Measurements from ENCODE around the gene ARHGEF11.

Gene ARHGEF11

DNA sequence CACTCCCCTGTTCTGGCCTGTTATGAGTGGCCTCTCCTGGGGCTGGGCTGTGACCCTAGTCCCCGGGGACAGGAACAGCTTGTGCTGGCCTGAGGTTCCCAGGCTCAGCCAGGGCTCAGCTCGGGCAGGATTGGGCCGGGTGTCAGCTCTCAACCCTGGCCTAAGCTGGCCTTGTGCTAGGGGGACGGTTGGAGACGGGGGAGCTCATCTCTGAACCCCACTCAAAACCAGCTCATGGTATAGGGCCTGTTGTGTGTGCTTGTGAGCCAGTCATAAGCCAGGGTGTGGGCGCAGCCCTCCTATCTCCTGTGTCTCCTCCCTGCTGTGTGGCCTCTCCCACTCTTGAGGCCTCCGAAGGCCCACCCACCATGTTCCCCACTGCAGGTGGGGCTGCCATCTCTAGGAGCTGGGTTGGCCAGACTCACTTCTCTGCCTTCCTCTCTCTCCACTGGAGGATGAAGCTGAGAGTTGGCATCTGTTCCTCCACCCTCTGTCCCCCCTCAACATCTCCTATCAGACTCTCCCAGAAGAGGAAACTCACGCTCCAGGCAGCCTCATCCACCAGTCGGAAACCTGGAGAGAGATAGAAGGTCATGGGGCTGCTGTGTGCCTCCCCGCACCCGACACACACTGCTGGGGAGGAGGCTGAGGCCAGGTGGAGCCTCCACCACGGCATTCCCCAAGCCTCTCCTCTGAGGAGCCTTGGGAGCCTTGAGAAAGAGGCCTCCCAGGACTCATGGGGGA is 150.7 kb downstream of the ARHGEF11 start:
- DNase-seq (ENCODE audit: low spot score) = no peak

DNA sequence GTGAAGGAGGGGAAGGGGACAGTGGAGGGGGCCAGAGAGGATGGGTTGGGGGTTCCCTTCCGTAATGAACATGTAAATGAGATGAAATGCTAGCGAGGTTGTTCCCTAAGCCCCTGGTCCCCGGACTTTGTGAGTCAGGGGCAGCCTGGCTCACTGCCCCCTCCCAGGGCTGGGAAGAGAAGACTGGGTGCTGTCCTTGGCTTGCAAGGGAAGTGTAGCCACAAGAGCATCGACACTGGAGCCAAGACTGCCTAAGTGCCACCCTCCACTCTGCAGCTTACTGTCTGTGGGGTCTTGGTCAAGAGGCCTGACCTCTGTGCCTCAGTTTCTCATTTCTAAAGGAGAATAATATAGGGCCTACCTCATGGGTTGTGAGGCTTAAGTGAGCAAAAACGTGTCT is 151.5 kb downstream of the ARHGEF11 start:
- DNase-seq (ENCODE audit: low spot score) = no peak

DNA sequence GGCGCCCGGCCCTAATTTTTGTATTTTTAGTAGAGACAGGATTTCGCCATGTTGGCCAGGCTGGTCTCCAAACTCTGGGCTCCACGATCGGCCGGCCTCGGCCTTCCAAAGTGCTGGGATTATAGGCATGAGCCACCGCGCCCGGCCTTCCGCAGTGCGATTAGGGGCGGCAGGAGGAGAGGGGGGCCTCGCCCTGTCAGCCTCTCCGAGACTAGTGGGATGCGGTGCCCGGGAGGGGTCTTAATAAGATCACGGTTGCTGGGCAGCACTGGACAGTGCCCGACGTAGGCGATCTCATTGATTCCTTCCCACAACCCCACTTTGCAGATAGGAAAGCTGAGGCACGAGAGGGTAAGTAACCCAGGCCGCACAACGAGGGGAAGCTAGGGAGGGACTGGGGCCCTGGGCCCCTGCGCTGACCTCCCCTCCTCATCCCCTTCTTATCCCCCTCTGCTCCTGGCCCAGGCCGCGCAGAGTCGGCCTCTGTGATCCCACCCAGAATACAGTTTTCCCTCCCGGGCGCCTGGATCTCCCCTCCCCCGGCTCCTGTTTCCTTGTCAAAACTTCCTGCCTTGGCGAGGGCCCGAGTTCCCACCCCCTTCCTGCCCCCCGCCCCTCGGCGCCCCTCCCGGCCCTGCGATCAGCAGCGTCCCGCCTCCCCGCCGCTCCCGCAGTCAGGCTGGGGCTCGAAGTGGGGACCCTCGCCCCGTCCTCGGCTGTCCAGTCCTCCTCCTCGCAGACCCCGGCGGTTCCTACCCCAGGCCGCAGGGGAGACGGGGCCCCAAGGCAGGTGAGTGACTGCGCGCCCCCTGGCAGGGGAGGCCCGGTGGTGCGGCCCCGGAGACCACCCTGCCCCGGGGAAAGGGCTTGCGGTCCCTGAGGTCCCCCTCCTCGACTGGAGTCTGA is 152.2 kb downstream of the ARHGEF11 start, which contains the start of gene PEAR1:
Gene PEAR1, plus strand, starts transcription at position 671 of the 906 bp plus-strand sequence. CDS start 10,209 bp downstream, outside the sequence.
- no peak for DNase-seq (ENCODE audit: low spot score)

DNA sequence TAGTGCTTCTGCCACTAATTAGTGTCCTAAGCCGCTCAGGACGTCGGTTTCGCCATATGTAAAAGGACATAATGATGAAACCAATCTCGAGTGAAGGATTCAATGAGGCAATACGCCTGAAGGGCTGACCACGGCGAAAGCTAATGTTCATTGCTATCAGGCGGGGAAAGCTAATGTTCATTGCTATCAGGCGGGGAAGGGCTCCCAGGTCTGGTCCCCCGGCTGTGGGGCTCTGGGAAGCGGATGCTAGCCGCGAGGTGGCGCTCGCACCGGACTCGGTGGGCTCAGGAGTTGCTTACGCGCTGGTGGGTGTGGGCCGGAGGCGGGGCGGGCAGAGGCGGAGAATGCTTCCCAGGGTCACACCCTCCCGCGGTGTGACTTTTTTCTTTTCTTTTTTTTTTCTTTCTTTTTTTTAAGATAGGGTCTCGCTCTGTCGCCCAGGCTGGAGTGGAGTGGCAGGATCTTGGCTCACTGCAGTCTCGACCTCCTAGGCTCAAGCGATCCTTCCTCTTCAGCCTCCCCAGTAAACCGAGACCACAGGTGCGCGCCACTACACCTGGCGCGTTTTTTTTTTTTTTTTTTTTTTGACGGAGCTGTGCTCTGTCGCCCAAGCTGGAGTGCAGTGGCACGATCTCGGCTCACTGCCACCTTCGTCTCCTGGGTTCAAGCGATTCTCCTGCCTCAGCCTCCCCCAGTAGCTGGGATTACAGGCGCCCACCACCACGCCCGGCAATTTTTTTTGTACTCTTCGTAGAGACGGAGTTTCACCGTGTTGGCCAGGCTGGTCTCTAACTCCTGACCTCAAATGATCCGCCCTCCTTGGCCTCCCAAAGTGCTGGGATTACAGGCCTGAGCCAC is 153.1 kb downstream of the ARHGEF11 start:
- DNase-seq (ENCODE audit: low spot score) = peak; percentile 56

DNA sequence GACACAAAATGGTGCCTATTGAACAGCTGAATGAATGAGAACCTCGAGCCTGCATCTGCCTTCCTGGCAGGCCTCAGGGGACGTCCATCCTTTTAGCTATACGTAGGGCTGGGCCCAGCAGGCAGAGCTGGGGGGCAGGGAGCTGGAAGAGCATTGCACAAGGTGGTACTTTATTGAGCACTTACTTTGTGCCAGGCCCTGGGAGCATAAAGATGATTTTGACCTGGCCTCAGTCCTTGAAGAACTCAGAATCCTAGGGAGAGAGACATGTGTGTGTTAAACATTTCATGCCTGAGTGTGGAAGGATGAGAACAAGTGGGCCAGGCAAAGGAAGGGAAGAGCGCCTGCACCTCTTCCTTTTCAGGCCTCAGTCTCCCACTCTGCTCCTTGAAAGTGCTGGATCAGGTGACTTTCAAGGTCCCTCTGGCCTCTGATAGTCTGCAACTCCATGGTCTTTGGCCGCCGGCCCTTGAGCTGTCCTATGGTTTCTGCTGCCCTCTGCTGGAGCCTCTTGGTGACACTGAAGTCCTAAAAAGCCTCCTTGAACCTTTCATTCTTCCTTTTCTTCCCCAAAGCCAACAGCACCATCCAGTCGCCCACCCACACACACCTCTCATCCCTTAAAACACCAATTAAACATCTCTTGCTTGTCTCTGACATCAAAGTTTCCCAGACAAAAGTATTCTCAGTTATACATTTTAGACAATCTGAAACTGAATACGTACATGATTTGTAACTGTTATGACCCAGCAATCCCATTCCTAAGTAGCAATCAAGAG is 155.6 kb downstream of the ARHGEF11 start:
- peak; percentile 89 for DNase-seq (ENCODE audit: low spot score)

DNA sequence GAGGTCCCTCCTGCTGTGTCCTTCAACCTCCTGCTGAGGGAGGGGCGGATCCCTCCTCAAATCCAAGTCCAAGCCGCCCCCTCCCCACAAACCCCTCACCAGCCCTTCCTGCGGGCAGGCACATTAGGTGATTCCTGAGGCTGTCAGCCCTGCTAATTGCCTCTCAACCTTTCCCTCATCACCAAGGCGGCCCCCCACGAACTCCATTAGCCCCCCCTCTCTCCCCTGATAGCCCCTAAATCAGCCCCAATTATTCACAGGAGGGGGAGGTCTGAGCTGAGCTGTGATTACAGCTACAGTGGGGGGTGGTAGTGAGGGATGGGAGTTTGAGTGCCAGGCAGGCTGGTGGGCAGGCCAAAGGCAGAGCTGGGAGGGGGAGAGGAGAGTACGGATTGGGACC is 157.8 kb downstream of the ARHGEF11 start:
- no peak for DNase-seq (ENCODE audit: low spot score)

DNA sequence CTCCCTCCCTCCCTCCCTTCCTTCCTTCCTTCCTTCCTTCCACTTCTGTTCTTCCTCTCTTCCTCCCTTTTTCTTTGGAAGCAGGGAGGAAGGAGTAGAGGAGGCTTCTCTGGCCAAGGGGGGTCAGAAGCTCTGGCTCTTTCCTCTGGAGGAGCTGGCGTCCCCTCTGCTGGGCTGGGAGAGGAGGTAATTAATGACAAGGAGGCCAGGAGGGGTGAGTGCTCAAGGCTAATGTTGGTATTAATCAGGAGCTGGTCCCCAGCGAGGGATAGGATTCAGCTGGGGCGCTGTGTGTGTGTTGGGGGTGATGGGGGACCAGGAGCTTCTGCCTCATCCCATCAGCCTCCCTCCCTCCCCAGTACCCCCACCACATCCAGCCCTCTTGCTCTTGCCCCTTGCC is 158.2 kb downstream of the ARHGEF11 start:
- DNase-seq (ENCODE audit: low spot score) = no peak

DNA sequence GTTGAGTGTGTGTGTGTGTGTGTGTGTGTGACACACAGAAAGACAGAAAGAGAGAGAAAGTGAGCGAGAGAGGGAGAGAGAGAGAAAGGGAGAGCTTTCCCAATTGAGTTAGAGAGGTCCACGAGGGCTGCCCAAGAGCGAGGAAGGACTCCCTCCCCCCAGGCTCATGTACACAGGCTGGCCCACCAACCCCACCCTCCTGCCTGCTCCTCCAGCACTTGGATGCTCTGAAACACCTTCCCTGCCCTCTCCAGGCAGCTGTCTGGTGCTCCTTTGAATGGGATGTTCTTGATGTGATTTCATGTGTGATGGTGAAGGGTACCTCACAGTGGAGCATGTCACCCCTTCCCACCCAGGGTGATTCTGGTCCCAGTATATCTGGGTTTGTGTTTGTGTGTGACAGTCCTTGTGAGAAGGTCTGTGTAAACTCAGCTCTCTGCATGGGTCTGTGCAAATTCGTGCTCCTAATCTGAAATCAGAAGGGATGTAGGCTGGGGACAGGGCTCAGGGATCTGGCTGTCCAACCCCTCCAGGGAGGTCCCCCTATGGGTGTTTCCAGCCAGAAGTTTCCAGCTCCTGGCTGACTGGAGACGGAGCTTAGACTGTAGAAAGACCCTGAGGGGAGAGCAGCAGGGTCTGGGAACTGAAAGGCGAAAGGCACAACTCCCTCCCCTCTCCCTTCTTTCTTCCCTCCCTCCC is 158.8 kb downstream of the ARHGEF11 start:
- no peak for DNase-seq (ENCODE audit: low spot score)

DNA sequence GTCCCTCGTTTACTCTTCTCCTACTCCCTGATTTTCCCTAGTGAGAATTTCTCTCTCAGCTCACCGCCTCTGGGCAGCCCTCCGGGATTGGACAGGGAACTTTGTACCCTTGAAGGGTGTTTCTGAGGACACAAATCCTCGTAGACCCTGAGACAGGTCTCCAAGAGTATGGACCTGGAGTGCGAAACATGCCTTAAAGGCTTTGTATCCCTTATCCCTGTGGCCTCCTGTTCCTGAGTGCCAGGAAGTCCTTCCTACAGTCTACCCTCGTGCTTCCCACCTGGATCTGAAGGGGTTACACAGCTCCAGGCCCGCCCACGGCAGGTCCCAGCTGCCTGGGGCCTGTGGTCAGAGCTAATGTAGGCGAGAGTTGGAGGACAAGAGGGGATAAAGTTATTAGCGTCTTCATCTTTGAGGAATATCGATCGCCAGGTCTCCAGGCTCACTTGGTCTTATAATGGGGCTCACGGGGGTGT is 159.6 kb downstream of the ARHGEF11 start:
- no peak for DNase-seq (ENCODE audit: low spot score)

DNA sequence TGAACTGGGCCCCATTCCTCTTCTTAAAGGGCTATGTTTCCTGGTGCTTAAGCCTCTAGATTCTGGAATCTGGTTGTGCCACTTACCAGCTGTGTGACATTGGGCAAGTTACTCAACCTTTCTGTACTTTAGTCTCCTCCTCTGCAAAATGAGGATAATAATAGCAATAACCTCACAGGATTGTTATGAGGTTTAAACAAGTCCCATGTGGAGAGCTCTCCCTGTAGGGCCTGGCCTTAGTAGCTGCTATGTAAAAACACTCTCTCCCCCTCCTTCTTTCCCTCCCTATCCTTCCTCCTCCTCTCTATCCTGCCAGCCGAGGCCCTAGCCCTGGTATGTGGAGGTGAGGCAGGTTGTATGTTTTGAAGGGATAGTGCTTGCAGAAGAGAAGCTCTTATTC is 160.2 kb downstream of the ARHGEF11 start:
- DNase-seq (ENCODE audit: low spot score) = no peak

Data from pons (tissue), 1 donor.